Measurements from ENCODE around the gene TNIP1.

Gene TNIP1

DNA sequence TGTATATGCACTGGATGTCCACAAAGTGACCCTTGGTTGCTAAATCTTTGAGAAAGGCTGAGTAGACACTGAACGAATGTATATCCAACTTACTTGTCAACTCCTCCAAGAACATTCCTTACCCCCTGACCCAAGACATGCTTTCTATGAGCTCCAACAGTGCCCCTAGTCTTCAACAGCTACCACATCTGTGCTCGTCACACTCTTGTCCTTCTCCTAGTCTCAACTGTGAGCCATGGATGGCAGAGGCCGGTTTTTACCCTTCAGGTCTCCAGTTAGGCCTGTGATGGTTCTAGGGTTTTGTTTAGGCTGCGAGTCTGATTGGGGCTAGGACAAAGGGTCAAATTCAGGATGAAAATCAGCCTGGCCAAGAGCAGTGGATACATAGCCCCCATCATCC is 79.4 kb downstream of the TNIP1 start:
- no peak for DNase-seq (ENCODE audit: low read depth in 2 of 2)

DNA sequence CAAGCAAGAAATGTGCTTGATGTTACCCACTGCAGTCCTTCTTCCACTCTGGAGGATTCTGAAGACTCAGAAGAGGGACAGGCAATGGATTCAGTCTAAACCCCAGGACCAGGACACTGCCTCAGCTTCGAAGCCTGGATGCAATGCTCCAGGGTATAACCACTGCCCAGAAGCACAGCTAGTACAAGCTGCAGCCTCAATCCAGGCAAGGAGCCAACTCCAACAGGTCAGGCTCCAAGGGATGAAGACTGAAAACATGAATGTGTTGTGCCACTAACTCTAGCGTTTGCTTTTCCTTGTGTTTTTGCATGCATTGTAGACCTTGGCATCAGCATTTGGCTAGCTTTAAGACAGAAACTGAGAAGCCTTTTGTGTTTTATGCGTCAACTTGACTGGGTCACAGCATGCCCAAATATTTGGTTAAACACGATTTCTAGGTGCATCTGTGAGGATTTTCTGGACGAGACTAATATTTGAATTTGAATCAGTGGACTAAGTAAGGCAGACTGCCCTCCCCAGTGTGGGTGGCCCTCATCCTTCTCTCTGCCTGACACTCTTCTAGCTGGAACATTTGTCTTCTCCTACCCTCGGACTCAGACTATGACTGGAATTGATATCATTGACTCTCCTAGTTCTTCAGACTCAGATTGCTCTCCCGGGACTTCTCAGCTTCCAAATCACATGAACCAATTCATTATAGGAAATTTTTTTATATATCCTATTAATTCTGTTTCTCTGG is 81.0 kb downstream of the TNIP1 start:
- DNase-seq (ENCODE audit: low read depth in 2 of 2): no peak

DNA sequence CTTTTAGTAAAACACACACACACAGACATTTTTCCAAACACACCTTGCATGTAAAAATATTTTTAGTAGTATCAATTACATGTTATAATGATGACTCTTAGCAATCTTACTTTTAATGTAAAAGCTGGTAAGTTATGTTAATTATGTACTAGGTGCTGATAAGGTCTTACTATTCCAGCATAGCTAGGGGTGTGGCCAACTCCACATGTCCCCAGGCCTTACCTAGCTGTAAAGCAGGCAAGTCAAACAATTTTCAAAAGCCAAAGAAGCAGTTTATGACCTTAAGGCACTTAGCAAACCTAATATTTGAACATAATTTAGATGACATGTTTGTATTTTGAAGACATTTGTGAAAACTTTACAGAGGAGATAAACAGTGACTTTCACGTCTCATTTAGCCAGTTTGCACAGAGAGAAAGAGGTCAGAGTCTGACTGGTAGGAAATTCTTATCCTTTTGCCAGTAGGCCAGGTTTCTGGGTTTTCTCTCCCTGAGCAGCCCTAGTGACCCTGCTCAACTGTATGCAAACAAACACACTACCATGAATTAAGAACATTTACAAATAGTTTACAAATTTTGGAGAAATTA is 86.9 kb downstream of the TNIP1 start:
- DNase-seq (ENCODE audit: low read depth in 2 of 2): no peak

DNA sequence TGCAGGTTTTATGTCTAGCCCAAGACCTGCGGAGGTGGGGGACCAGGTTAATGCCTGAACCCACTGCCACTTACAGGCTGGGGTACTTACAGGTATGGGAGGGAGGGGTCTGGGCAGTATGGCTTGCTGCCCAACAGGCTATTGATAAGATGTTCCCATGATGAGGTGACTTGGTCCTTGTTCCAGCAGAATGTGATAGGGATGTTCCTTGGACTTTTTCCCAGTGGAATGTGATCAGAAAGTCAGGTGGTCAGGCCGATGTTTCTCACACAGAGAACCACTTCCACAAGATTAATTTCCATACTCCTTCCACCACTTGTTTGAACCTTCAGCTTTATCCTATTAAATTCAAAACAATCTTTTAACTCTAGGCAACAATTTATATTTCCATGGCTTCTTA is 87.4 kb downstream of the TNIP1 start:
- DNase-seq (ENCODE audit: low read depth in 2 of 2): no peak

DNA sequence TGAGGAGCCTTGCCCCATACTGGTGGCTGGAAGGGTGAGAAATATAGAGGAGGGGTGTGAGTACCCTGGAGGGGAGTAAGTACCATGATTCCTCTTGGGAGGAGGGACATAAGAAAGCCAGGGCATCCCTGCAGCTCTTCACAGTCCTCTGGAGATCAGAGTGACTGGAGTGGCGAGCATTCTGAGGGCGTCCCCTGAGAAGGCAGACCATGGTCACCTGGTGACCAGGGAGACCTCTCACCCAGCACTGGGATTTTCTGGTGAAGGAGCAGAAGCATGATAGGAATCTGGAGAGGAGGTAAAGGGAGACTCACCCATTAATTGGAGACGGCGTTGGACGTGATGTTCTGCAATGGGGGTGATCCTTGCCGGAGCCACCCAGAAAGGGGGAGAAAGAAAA is 88.1 kb downstream of the TNIP1 start:
- DNase-seq (ENCODE audit: low read depth in 2 of 2): no peak

DNA sequence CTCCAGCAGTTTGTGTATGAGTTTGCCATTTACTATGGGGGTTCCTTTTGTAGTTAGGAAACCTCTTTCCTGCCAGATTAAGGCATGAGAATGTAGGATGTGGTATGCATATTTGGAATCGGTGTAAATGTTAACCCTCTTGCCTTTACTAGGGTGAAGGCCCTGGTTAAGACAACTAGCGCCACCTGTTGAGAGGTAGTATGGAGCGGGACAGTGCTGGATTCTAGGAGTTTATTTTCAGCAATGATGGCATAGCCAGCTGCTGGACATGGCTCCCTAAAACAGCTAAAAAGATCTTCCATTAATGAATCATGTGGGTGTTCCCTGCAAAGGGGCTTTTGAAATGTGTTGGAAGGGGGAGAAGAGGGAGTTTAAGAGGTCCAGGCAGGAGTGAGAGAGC is 91.1 kb downstream of the TNIP1 start:
- no peak for DNase-seq (ENCODE audit: low read depth in 2 of 2)

DNA sequence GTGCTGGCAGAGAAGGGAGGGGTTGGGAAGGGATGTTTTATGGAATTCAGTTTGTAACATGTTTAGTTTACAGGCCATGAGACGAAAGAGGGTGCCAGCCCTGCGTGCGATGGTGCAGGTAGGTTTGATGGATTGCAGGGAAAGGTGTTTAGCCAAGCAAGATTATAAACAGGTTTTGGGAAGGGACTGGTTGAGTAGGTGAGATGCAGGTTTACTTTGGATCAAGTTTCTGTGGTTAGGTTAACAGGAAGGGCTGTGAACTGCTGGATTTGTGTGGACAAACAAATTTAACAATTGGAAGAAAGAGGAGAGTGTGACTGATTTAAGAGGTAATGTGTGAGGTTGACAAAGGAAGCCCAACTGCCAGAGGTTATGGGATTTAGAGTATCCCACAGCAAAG is 93.1 kb downstream of the TNIP1 start:
- DNase-seq (ENCODE audit: low read depth in 2 of 2): no peak
